NCI-H1092 treated with DMSO at 0.1 percent for 48 hours (cell line): ENCODE results near the gene EID1.
"Not testable (repeated sequence)": the region's sequence is repeated elsewhere in the genome, so short reads cannot be mapped to it uniquely, and the experiment has no call there.

Experiments used
- DNase-seq: peaks from one replicate; lab custom pipeline; 2025; lab: John Stamatoyannopoulos, UW

The EID1 gene

GRCh38 chr15:48910554-48910953 is 32.6 kb downstream of the EID1 start:
- not testable (repeated sequence) for DNase-seq

- DNase-seq: no peak
Observed at GRCh38 chr15:48913141-48913540, 35.2 kb downstream of the EID1 start.

- no peak for DNase-seq
Observed at GRCh38 chr15:48914717-48915116, 36.8 kb downstream of the EID1 start.

- DNase-seq: no peak
Observed at GRCh38 chr15:48915861-48916260, 37.9 kb downstream of the EID1 start.

GRCh38 chr15:48916721-48917120 is 38.8 kb downstream of the EID1 start:
- DNase-seq: no peak

- DNase-seq: no peak
Observed at GRCh38 chr15:48922046-48922445, 44.1 kb downstream of the EID1 start.

- DNase-seq: no peak
Observed at GRCh38 chr15:48924528-48925393, 46.8 kb downstream of the EID1 start.

- no peak for DNase-seq
Observed at GRCh38 chr15:48925714-48926223, 47.8 kb downstream of the EID1 start.

GRCh38 chr15:48928877-48929538 is 51.1 kb downstream of the EID1 start:
- DNase-seq: no peak

- DNase-seq: no peak
Observed at GRCh38 chr15:48929661-48930060, 51.7 kb downstream of the EID1 start.
